Vagina (tissue), 2 donors: ENCODE data around the gene MPP2. TPM values are rescaled to one million over a fixed set of nuclear protein-coding genes. Genes with fewer than 3 reads are reported as not detected.

Source experiments
- DNase-seq, 2 donors: peaks; one replicate each; pipeline ENCODE4 v3.0.0-alpha.2; 2017; ENCODE audit errors: extremely low spot score in 2 of 2
- H3K27ac ChIP-seq: fragments of 200-600 bp; sonication (generic); one replicate; pipeline ENCODE4 v1.5.1; 2019
- H3K27me3 ChIP-seq: fragments of 200-600 bp; sonication (generic); one replicate; pipeline ENCODE4 v1.5.1; 2019
- H3K36me3 ChIP-seq, 2 donors: fragments of 200-600 bp; sonication (generic); one replicate each; pipeline ENCODE4 v1.5.1; 2017 to 2019
- H3K4me1 ChIP-seq: fragments of 200-600 bp; sonication (generic); one replicate; pipeline ENCODE4 v1.5.1; 2019
- H3K4me3 ChIP-seq, 2 donors: fragments of 200-600 bp; sonication (generic); 1 replicate in 1 of 2; 2 replicates in 1 of 2; pipeline ENCODE4 v1.5.1; 2016 to 2019
- H3K9me3 ChIP-seq: fragments of 200-600 bp; sonication (generic); one replicate; pipeline ENCODE4 v1.5.1; 2019
- POLR2A ChIP-seq, 2 donors: fragments of 450-650 bp; IDR thresholded peaks; one replicate each; pipeline ENCODE4 v1.6.1; 2017; ENCODE audit warnings: antibody characterized with exemption in 2 of 2, mild to moderate bottlenecking in 2 of 2, moderate library complexity in 2 of 2
- POLR2AphosphoS5 ChIP-seq, 2 donors: sonication (generic); formaldehyde crosslinking; IDR thresholded peaks; one replicate each; pipeline ENCODE4 v1.9.0; 2017; ENCODE audit warnings: antibody characterized with exemption in 2 of 2, mild to moderate bottlenecking in 2 of 2, low read depth in 1 of 2; ENCODE audit not compliant: insufficient read depth in 1 of 2
- intact Hi-C: fragments of 100-400 bp; cut with DNase I; formaldehyde crosslinking; loops from one replicate; pipeline ENCODE4 v1.15.1; 2023
- total RNA-seq: library from RNA; depleted of rRNA; stranded (reverse); fragments of >200 nt; gene quantifications from one replicate; pipeline ENCODE4 v1.2.3, GENCODE V29; 2016
- TF ChIP-seq, protein P1 (sequence below), 3 experiments: fragments of 450-650 bp in 2 of 3; fragments of 200-600 bp in 1 of 3; sonication (generic) in 1 of 3; IDR thresholded peaks; one replicate each; pipeline ENCODE4 v1.5.1; 2017 to 2019; ENCODE audit warnings: antibody characterized with exemption in 3 of 3, mild to moderate bottlenecking in 2 of 3, moderate library complexity in 2 of 3

MPP2 gene
- total RNA-seq, 1 donor from 2014 or later: 7.6 TPM

DNA sequence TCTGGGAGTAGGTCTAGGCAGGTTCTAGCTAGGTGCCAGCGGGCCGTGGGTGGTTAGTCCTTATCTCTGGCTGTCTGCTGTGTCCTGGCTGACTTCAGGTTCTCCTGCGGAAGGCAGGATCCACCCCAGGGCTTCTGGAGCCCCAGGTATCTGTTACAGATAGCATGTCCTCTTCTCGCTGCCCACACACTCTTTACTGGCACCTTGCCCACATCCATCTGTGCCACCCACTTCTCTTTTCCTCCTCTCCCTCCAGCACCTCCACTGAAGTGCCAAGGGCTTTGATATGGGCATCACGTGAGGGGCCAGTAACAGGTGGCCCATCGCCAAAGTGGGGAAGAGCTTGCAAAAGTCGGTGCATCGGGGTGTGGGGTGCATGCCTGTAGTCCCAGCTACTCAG is 4.6 kb upstream of the MPP2 start:
- no peak for TF ChIP-seq POLR2AphosphoS5 (IDR thresholded peaks at IDR 0.05; ENCODE audit: insufficient read depth in 1 of 2, low read depth in 1 of 2)
- TF ChIP-seq, protein P1, sequence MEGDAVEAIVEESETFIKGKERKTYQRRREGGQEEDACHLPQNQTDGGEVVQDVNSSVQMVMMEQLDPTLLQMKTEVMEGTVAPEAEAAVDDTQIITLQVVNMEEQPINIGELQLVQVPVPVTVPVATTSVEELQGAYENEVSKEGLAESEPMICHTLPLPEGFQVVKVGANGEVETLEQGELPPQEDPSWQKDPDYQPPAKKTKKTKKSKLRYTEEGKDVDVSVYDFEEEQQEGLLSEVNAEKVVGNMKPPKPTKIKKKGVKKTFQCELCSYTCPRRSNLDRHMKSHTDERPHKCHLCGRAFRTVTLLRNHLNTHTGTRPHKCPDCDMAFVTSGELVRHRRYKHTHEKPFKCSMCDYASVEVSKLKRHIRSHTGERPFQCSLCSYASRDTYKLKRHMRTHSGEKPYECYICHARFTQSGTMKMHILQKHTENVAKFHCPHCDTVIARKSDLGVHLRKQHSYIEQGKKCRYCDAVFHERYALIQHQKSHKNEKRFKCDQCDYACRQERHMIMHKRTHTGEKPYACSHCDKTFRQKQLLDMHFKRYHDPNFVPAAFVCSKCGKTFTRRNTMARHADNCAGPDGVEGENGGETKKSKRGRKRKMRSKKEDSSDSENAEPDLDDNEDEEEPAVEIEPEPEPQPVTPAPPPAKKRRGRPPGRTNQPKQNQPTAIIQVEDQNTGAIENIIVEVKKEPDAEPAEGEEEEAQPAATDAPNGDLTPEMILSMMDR (IDR thresholded peaks at IDR 0.05): no peak
- no peak for TF ChIP-seq POLR2A (IDR thresholded peaks at IDR 0.05)
- intact Hi-C loops: no loop called here
- H3K36me3 ChIP-seq: no peaks in the 10 kb centered on the region
- no peak for DNase-seq
- no peaks in the 10 kb centered on the region for H3K9me3 ChIP-seq
- H3K4me3 ChIP-seq: no peak overlapping the region
- no peak overlapping the region for H3K27ac ChIP-seq
- H3K4me1 ChIP-seq: peaks cover 17% of the 10 kb centered on the region
- H3K27me3 ChIP-seq: no peaks in the 10 kb centered on the region

DNA sequence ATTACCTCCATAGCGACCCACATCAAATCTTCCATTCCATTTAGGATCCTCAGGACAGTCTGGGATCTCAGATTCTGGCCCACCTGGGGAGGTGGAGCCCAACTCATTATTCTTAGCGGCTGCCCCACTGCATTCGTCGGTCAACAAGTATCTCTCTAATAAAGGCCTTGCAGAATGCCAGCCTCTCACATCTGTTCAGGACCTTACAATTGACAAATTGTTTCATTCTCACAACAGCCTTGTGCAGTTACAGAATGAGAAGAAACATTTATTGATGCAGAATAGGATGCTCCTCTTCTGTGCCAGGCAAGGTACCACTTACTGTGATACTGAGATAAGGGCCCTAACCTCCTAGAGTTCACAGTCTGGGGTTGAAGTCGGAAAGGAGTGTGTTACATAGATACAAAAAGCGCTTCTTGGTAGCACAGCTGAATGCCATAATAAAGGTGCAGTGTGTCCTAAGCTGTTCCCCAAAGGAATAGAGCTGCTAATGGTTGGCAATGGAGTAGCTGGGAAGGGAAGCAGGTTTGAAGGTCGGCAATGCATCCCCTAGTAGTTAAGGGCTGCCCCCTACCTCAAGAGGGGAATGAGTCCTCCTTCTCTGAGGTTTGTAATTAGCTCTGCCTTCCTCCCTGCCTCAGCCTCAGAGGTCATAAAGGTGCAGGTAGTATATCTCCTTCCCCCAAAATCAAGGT is 2.3 kb upstream of the MPP2 start:
- DNase-seq: no peak
- Histone ChIP-seq H3K9me3 (no peaks in the 10 kb centered on the region), H3K4me3 (no peak overlapping the region), H3K27me3 (no peaks in the 10 kb centered on the region), H3K27ac (no peak overlapping the region), H3K4me1 (peaks cover 35% of the 10 kb centered on the region), H3K36me3 (no peaks in the 10 kb centered on the region)
- intact Hi-C loops: no loop called here
- TF ChIP-seq, protein P1 (IDR thresholded peaks at IDR 0.05): no peak
- no peak for TF ChIP-seq POLR2A (IDR thresholded peaks at IDR 0.05)

DNA sequence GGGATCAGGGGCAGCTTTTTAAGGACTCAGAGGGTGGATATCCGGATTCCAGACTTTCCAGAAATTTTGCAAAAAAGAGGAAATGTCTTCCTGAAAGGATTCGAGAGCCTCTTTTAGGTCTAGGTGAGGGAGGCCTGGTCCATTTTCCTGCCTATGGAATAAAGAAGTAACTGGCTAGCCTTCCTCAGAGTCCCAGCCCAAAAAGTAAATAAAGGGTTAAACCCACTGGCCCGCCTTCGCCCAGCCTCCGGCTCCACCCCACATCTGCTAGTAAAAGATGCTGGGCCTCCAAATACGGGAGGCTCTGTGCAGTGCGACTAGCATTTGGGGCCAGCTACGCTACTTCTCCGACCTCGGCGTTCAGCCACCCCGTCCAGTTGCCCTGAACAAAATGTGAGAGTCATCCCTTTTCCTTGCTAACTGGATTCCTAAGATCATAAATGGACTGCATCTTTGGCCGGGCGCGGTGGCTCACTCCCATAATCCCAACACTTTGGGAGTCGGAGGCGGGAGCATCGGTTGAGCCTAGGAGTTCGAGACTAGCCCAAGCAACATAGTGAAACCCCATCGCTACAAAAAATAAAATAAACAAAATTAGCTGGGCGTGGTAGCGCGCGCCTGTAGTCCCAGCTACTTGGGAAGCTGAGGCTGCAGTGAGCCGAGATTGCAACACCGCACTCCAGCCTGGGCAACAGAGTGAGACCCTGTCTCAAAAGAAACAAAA is 824 bp upstream of the MPP2 start:
- Histone ChIP-seq H3K4me1 (peaks cover 35% of the 10 kb centered on the region), H3K27me3 (no peaks in the 10 kb centered on the region), H3K36me3 (no peaks in the 10 kb centered on the region), H3K4me3 (peak overlapping the region; percentile 53 to 70), H3K9me3 (no peaks in the 10 kb centered on the region), H3K27ac (peak overlapping the region; percentile 91)
- TF ChIP-seq POLR2AphosphoS5 (IDR thresholded peaks at IDR 0.05; ENCODE audit: insufficient read depth in 1 of 2, low read depth in 1 of 2) (peak; percentile 54 to 64), POLR2A (IDR thresholded peaks at IDR 0.05) (peak in 1 of 2 donors; percentile 37)
- TF ChIP-seq, protein P1 (IDR thresholded peaks at IDR 0.05): no peak
- intact Hi-C loops: no loop called here
- DNase-seq: peak in 1 of 2 donors; percentile 93

DNA sequence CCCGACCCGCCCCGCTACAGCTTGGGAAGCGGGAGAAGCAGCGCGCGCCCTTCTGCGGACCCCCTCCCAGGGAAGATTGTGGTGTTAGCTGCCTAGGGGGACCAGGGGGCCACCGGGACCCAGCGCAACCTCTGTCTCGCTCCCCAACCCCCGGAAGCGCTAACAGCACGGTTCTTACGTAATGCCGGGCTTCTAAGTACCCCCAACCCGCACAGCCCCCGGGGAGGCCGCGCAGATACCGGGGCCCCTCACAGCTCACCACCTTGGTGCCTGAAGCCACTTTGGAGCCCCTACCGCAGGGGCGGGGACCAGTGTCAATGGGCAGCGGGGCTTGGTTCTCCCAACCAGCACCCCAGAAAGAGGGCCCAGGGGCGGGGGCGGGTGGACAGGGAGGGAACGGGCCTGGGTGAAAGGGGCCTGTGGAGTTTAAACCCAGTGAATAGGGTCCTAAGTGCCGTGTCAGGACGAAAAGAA is 348 bp downstream of the MPP2 start:
- Histone ChIP-seq H3K4me3 (peak overlapping the region; percentile 53 to 70), H3K27ac (peak overlapping the region; percentile 91), H3K27me3 (no peaks in the 10 kb centered on the region), H3K4me1 (peaks cover 35% of the 10 kb centered on the region), H3K36me3 (no peaks in the 10 kb centered on the region), H3K9me3 (no peaks in the 10 kb centered on the region)
- TF ChIP-seq POLR2AphosphoS5 (IDR thresholded peaks at IDR 0.05; ENCODE audit: insufficient read depth in 1 of 2, low read depth in 1 of 2) (no peak), POLR2A (IDR thresholded peaks at IDR 0.05) (no peak)
- TF ChIP-seq, protein P1 (IDR thresholded peaks at IDR 0.05): no peak
- no peak for DNase-seq
- intact Hi-C loops: no loop called here
